ENCODE results near the gene FAM20B.

- no peak for TF ChIP-seq POLR2A (IDR thresholded peaks at IDR 0.05)
- no peak for TF ChIP-seq CTCF (IDR thresholded peaks at IDR 0.05)
- TF ChIP-seq EP300 (IDR thresholded peaks at IDR 0.05) = no peak
Observed at GRCh38 chr1:179055937-179056336, 30.2 kb downstream of the FAM20B start.
